ENCODE results near the gene CCDC194.

Gene CCDC194

DNA sequence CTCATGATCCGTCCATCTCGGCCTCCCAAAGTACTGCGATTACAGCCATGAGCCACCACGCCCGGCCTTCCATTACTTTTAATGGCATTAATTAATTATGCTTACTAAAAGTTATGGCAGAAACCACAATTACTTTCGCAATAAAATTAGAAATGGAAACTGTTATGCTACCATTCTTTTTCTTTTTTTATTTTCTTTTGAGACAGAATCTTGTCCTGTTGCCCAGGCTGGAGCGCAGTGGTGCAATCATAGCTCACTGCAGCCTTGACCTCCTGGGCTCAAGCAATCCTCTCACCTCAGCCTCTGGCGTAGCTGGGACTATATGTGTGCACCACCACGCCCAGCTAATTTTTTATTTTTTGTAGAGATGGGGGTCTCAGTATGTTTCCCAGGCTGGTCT is 16.0 kb upstream of the CCDC194 start:
- DNase-seq (ENCODE audit: low read depth, low spot score), result no peak
- H3K4me3 ChIP-seq (ENCODE audit: low read length), result no peak overlapping the region

DNA sequence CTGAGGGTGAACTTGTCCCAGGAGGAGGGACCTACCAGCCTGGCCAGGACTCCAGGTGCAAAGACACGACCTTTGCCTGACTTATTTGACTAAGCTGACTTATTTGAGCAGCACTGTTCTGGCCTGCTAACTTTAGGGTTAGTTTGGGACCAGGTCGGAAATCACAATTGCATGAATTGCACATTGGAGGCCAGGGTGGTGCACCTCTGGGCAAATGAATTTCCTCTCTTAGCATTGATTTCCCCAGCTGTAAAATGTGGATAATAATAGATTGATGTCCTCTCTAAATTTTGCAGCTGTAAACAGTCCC is 12.8 kb upstream of the CCDC194 start:
- peak overlapping the region; percentile 63 for H3K4me3 ChIP-seq (ENCODE audit: low read length)
- no peak for DNase-seq (ENCODE audit: low read depth, low spot score)

DNA sequence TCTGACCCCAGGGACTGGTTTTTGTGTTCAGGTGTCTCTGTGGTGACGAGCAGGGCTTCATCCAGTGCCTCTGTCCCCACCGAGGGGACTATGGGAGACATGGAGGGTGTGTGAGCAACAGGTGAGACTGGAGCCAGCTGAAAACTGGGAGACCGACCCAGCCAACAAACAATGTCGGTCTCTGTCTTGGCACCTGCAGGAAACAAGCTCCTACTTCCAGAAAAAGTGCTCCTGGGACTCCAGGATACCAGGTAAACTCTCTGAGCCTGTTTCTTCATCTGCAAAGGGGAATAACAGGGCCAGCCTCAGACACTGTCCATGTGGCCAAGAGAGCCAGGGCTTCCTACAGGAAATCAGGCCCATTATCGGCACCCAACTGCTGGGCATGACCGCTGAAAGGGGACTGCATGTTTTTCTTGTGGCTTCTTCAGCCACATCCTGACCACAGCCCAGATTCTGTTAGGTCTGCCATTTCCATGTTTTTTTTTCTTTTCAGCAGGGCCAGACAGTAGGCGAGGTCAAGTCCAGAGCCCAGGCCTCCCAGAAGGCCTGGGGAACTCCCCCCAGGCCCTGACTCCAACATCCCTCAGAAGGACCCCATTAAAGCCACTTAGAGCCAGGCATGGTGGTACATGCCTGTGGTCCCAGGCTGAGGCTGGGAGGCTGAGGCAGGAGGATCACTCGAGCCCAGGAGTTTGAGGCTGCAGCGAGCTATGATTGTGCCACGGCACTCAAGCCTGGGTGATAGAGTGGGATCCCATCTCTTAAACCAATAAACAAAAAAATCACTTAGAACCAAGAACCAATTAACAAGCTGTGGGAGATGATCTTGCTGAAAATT is 12.3 kb upstream of the CCDC194 start:
- DNase-seq (ENCODE audit: low read depth, low spot score), result peak; percentile 37
- peak overlapping the region; percentile 63 for H3K4me3 ChIP-seq (ENCODE audit: low read length)

GRCh38 chr19:17405250-17406045 is 11.5 kb upstream of the CCDC194 start, which contains the start of gene BST2:
Gene BST2 (minus strand): TSS chr19:17405630. CDS start chr19:17405575, 55 bp downstream.
- peak; percentile 81 for DNase-seq (ENCODE audit: low read depth, low spot score)
- peak within 1 kb of the TSS; percentile 63 for H3K4me3 ChIP-seq (ENCODE audit: low read length)

DNA sequence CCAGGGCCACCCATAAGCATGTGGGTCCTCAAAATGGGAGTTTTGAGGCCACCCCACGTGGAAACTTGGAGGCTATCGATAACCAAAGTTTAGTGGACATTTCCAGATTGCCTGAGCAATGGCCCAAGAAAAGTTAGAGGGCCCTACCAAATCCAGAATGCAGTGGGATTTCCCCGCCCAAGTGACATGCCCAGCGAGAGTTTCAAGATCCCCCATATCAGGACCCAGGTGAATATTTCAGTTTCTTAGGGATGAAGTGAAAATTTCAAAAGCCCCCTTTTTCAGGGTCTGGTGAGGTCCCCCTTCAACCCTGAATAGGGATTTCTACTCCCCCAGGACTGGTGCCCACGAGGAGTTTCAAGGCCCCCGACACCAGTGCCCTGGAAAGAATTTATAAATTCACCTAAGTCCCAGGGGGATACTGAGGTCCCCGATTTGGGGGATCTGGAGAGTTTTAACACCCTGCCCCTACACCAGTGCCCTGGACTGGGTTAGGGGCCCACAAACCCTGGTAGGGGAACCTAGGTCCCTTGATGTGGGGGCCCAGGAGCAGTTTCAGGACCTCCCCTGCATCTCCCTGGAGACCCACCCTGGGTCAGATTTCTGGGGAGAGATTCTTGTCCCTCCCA is 10.7 kb upstream of the CCDC194 start:
- DNase-seq (ENCODE audit: low read depth, low spot score), result no peak
- H3K4me3 ChIP-seq (ENCODE audit: low read length), result peak overlapping the region; percentile 63

DNA sequence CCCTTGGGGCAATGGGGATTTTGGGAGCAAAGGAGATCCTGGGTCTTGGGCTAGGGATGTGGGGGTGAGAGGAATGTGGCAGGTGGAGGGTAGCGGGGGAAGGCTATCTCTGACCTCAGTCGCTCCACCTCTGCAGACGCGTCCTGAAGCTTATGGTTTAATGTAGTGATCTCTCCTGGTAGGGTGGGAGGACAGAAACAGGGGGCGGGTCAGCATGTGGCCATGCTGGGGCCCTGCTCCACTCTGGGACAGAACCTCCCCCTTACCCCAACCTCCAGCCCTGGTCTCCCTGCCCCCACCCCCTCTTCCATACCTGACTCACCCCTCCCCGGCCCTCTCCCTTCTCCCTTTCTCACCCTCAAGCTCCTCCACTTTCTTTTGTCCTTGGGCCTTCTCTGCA is 10.0 kb upstream of the CCDC194 start:
- no peak overlapping the region for H3K4me3 ChIP-seq (ENCODE audit: low read length)
- no peak for DNase-seq (ENCODE audit: low read depth, low spot score)

- no peak for DNase-seq (ENCODE audit: low read depth, low spot score)
- H3K4me3 ChIP-seq (ENCODE audit: low read length), result no peak overlapping the region
Observed at GRCh38 chr19:17402982-17403855, 9.2 kb upstream of the CCDC194 start.

DNA sequence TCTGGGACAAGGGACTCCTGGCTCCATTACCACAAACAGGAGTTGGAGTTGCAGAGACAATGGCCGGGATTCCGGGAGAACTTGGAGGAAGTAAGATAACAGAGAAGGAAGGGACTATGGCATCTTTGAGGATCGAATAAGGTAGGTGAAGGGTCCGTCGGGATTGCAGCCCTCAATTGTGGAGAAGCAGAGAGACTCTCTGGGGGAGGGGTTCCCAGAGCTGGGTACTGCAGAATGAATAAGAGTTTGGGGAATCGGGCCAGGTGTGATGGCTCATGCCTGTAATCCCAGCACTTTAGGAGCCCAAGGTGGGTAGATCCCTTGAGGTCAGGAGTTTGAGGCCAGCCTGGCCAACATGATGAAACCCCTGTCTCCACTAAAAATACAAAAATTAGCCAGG is 7.6 kb upstream of the CCDC194 start:
- no peak overlapping the region for H3K4me3 ChIP-seq (ENCODE audit: low read length)

GRCh38 chr19:17398902-17399527 is 5.0 kb upstream of the CCDC194 start:
- H3K4me3 ChIP-seq (ENCODE audit: low read length), result no peak overlapping the region
- DNase-seq (ENCODE audit: low read depth, low spot score), result no peak

More for the DNA sequence above, 7.6 kb upstream of the CCDC194 start:
- DNase-seq (ENCODE audit: low read depth, low spot score), result no peak

- peak overlapping the region; percentile 43 for H3K4me3 ChIP-seq (ENCODE audit: low read length)
- peak; percentile 85 for DNase-seq (ENCODE audit: low read depth, low spot score)
Observed at GRCh38 chr19:17394891-17395415, 957 bp upstream of the CCDC194 start.

GRCh38 chr19:17393002-17393401 is 994 bp downstream of the CCDC194 start:
- DNase-seq (ENCODE audit: low read depth, low spot score), result no peak
- H3K4me3 ChIP-seq (ENCODE audit: low read length), result no peak overlapping the region

GRCh38 chr19:17391371-17392151 is 2.4 kb downstream of the CCDC194 start:
- no peak for DNase-seq (ENCODE audit: low read depth, low spot score)
- H3K4me3 ChIP-seq (ENCODE audit: low read length), result peak overlapping the region; percentile 41

GRCh38 chr19:17390665-17391370 is 3.2 kb downstream of the CCDC194 start:
- peak; percentile 88 for DNase-seq (ENCODE audit: low read depth, low spot score)
- H3K4me3 ChIP-seq (ENCODE audit: low read length), result peak overlapping the region; percentile 70

- peak overlapping the region; percentile 70 for H3K4me3 ChIP-seq (ENCODE audit: low read length)
- DNase-seq (ENCODE audit: low read depth, low spot score), result no peak
Observed at GRCh38 chr19:17389957-17390664, 3.9 kb downstream of the CCDC194 start.

DNA sequence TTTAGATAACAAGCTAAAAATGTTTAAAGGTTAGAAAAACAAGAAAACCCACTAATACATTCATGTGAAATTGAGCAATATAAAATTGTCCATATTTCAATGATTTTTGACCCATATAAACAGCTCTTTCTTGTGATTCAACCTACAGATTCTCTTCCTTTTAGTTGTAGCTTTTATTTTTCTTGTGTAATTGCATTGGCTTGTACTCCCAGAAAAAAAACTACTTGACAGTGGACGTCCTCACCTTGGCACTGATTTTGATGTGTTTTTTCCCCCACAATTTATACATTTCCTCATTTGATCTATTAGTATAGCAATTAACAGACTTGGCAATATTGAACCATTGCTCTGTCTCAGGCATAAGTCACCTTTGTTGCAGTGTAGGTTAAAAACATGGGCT is 4.7 kb downstream of the CCDC194 start:
- H3K4me3 ChIP-seq (ENCODE audit: low read length), result no peak overlapping the region
- DNase-seq (ENCODE audit: low read depth, low spot score), result no peak

GRCh38 chr19:17385878-17386611 is 8.0 kb downstream of the CCDC194 start:
- peak; percentile 35 for DNase-seq (ENCODE audit: low read depth, low spot score)
- no peak overlapping the region for H3K4me3 ChIP-seq (ENCODE audit: low read length)

Measured in Jurkat, Clone E6-1 (cell line).